ENCODE data around the gene CLN6. TPM values are rescaled to one million over a fixed set of nuclear protein-coding genes. Genes with fewer than 3 reads are reported as not detected.

The CLN6 gene
- total RNA-seq, 2 experiments from 2014 or later = 8.0 to 8.1 TPM

DNA sequence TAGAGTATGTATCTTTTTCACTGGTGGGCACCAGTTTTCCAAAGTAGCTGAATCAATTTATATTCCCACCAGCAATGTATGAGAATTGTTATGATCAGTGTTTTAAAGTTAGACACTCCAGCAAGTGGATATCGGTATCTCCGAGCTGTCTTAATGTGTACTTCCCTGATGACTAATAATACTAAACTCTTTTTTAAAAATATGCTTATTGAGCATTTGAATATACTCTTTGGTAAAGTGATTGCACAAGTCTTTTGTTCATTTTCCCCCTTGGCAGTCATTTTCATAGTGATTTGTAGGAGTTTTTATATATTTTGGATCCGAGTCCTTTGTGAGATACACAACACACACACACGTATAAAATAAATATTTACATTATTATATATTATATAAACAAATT lies 35.6 kb upstream of the CLN6 start:
- DNase-seq (no peak), ATAC-seq (ENCODE audit: poor library complexity) (no peak)
- Mint-ChIP-seq H3K36me3 (ENCODE audit: low read depth) (no peaks in the 10 kb centered on the region), H3K4me3 (no peak overlapping the region), H3K27me3 (peaks cover 46% of the 10 kb centered on the region), H3K9me3 (no peaks in the 10 kb centered on the region), H3K4me1 (ENCODE audit: low read depth) (no peaks in the 10 kb centered on the region), H3K27ac (no peak overlapping the region)
- Histone ChIP-seq H3K9me3 (ENCODE audit: control insufficient read depth in 1 of 2, insufficient read depth in 1 of 2, low read length in 2 of 2) (no peaks in the 10 kb centered on the region), H3K36me3 (ENCODE audit: insufficient read depth, low read length) (no peaks in the 10 kb centered on the region), H3K4me1 (ENCODE audit: insufficient read depth, low read length) (no peaks in the 10 kb centered on the region), H3K27ac (ENCODE audit: low read depth in 1 of 2, low read length in 2 of 2) (no peak overlapping the region), H3K4me3 (ENCODE audit: low read length) (no peak overlapping the region), H3K27me3 (ENCODE audit: control insufficient read depth in 1 of 2, insufficient read depth in 2 of 2, low read length in 2 of 2) (peaks cover 5 to 18% of the 10 kb centered on the region in 2 experiments)
- ChIA-PET POLR2A (interaction anchor here (1.3 to 1.6 kb wide), 2 partner anchors 12 to 13 kb away, joined by 4 to 5 read pairs; partner anchors contain the start of gene FEM1B), CTCF (interaction anchor here (1.6 kb wide), 1 partner anchor 41 kb away, joined by 4 read pairs; no protein-coding TSS in a partner anchor)
- TF ChIP-seq, protein P1, sequence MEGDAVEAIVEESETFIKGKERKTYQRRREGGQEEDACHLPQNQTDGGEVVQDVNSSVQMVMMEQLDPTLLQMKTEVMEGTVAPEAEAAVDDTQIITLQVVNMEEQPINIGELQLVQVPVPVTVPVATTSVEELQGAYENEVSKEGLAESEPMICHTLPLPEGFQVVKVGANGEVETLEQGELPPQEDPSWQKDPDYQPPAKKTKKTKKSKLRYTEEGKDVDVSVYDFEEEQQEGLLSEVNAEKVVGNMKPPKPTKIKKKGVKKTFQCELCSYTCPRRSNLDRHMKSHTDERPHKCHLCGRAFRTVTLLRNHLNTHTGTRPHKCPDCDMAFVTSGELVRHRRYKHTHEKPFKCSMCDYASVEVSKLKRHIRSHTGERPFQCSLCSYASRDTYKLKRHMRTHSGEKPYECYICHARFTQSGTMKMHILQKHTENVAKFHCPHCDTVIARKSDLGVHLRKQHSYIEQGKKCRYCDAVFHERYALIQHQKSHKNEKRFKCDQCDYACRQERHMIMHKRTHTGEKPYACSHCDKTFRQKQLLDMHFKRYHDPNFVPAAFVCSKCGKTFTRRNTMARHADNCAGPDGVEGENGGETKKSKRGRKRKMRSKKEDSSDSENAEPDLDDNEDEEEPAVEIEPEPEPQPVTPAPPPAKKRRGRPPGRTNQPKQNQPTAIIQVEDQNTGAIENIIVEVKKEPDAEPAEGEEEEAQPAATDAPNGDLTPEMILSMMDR (IDR thresholded peaks at IDR 0.05) = no peak
- intact Hi-C loops (cut with DNase I, micrococcal nuclease) = no loop called here

DNA sequence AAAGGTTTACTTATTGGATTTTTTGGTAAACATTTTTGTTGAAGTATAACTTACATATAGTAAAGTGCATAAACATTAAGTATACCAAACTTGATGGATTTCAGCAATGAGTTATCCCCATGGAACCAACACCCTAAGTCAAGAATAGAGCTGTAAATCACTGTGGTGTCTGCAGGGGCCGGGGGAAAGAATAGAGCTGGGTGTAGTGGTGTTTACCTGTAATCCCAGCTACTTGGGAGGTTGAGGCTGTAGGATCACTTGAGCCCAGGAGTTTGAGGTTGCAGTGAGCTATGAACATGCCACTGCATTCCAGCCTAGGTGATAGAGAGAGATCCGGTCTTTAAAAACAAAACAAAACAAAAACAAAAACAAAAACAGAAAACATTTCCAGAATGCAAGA lies 34.8 kb upstream of the CLN6 start:
- ATAC-seq (ENCODE audit: poor library complexity) = no peak
- CTCF ChIA-PET = interaction anchor here (1.6 kb wide), 1 partner anchor 42 kb away, joined by 4 read pairs; no protein-coding TSS in a partner anchor
- no peak overlapping the region for H3K4me3 Mint-ChIP-seq
- no peak overlapping the region for H3K27ac Mint-ChIP-seq
- TF ChIP-seq, protein P1 (IDR thresholded peaks at IDR 0.05) = no peak
- H3K4me1 Mint-ChIP-seq (ENCODE audit: low read depth) = peaks cover 7% of the 10 kb centered on the region
- peaks cover 46% of the 10 kb centered on the region for H3K27me3 Mint-ChIP-seq
- H3K9me3 Mint-ChIP-seq = no peaks in the 10 kb centered on the region
- H3K36me3 Mint-ChIP-seq (ENCODE audit: low read depth) = no peaks in the 10 kb centered on the region
- DNase-seq = no peak
- intact Hi-C loops (cut with DNase I, micrococcal nuclease) = no loop called here
- H3K9me3 ChIP-seq (ENCODE audit: control insufficient read depth in 1 of 2, insufficient read depth in 1 of 2, low read length in 2 of 2) = no peaks in the 10 kb centered on the region
- no peak overlapping the region for H3K27ac ChIP-seq (ENCODE audit: low read depth in 1 of 2, low read length in 2 of 2)
- H3K36me3 ChIP-seq (ENCODE audit: insufficient read depth, low read length) = no peaks in the 10 kb centered on the region
- peaks cover 5 to 18% of the 10 kb centered on the region in 2 experiments for H3K27me3 ChIP-seq (ENCODE audit: control insufficient read depth in 1 of 2, insufficient read depth in 2 of 2, low read length in 2 of 2)
- POLR2A ChIA-PET = interaction anchor here (0.6 to 1.6 kb wide), 3 partner anchors 11 to 1134 kb away, joined by 3 to 5 read pairs (median 4); partner anchors contain the start of gene FEM1B
- no peak overlapping the region for H3K4me3 ChIP-seq (ENCODE audit: low read length)
- no peaks in the 10 kb centered on the region for H3K4me1 ChIP-seq (ENCODE audit: insufficient read depth, low read length)

DNA sequence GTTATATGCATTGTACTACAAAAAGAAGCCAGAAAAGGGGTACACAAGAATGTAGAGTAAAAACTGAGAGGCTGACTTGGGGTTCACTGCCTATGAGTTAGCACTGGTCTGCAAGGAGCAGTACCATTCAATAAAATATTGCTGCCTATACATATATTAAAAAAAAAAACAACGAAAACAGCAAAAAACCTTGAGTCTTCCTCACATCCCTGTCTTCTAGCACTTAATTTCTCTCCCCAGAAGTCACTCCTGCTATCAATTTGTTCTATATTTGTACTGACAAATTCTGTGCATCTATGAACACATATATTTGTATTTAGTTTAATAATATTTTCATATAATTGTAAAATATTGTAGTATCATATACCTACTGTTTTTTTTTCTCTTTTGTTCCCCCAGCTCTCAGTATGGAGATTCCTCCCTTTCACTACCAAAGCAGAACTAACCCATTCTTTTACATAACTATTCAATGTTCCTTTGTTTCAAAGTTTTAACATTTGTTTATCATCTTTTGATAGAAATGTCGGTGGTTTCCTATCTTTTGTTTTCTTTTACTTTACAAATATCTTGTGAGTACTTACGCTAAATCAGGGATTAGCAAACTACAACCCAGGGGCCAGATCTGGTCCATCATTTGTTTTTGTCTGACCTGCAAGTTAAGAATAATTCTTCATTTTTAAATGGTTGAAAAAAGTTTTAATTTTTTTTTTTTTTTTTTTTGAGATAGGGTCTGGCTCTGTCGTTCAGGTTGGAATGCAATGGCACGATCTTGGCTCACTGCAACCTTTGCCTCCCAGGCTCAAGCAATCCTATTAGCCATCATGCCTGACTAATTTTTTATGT lies 33.2 kb upstream of the CLN6 start:
- peaks cover 14% of the 10 kb centered on the region for H3K4me1 Mint-ChIP-seq (ENCODE audit: low read depth)

More for the DNA sequence above, 33.2 kb upstream of the CLN6 start:
- Mint-ChIP-seq H3K4me3 (no peak overlapping the region), H3K36me3 (ENCODE audit: low read depth) (no peaks in the 10 kb centered on the region), H3K27ac (no peak overlapping the region), H3K9me3 (no peaks in the 10 kb centered on the region), H3K27me3 (peaks cover 35% of the 10 kb centered on the region)
- TF ChIP-seq, protein P1 (IDR thresholded peaks at IDR 0.05) = no peak
- H3K9me3 ChIP-seq (ENCODE audit: control insufficient read depth in 1 of 2, insufficient read depth in 1 of 2, low read length in 2 of 2) = no peaks in the 10 kb centered on the region
- no peaks in the 10 kb centered on the region for H3K36me3 ChIP-seq (ENCODE audit: insufficient read depth, low read length)
- CTCF ChIA-PET = no interaction called here
- peaks cover 2% of the 10 kb centered on the region for H3K4me1 ChIP-seq (ENCODE audit: insufficient read depth, low read length)
- peaks cover 5 to 18% of the 10 kb centered on the region in 2 experiments for H3K27me3 ChIP-seq (ENCODE audit: control insufficient read depth in 1 of 2, insufficient read depth in 2 of 2, low read length in 2 of 2)
- POLR2A ChIA-PET = interaction anchor here (1.0 kb wide), 1 partner anchor 17 kb away, joined by 3 read pairs; no protein-coding TSS in a partner anchor
- H3K27ac ChIP-seq (ENCODE audit: low read depth in 1 of 2, low read length in 2 of 2) = no peak overlapping the region
- H3K4me3 ChIP-seq (ENCODE audit: low read length) = no peak overlapping the region
- intact Hi-C loops (cut with DNase I, micrococcal nuclease) = no loop called here
- ATAC-seq (ENCODE audit: poor library complexity) = no peak
- no peak for DNase-seq
